Duodenal mucosa (tissue), 2 donors: ENCODE data around the gene DNAJC30.

Experiments
- H3K27ac ChIP-seq: one replicate; pipeline ENCODE4 v1.7.0; 2013; ENCODE audit warnings: low read depth, low read length
- H3K27me3 ChIP-seq, 2 donors: one replicate each; pipeline ENCODE4 v1.7.0; 2013; ENCODE audit warnings: low read length in 2 of 2, control low read depth in 1 of 2; ENCODE audit not compliant: insufficient read depth in 2 of 2, control insufficient read depth in 1 of 2
- H3K36me3 ChIP-seq, 2 donors: one replicate each; pipeline ENCODE4 v1.7.0; 2013; ENCODE audit warnings: low read length in 2 of 2, control low read depth in 1 of 2; ENCODE audit not compliant: insufficient read depth in 2 of 2, control insufficient read depth in 1 of 2
- H3K4me1 ChIP-seq, 2 donors: one replicate each; pipeline ENCODE4 v1.7.0; 2013; ENCODE audit warnings: low read length in 2 of 2, control low read depth in 1 of 2; ENCODE audit not compliant: insufficient read depth in 2 of 2, control insufficient read depth in 1 of 2
- H3K4me3 ChIP-seq, 2 donors: one replicate each; pipeline ENCODE4 v1.7.0; 2013; ENCODE audit warnings: low read length in 2 of 2, low read depth in 1 of 2
- H3K9ac ChIP-seq, 2 donors: one replicate each; pipeline ENCODE4 v1.7.0; 2013; ENCODE audit warnings: low read length in 2 of 2, low read depth in 1 of 2
- H3K9me3 ChIP-seq, 2 donors: one replicate each; pipeline ENCODE4 v1.7.0; 2013; ENCODE audit warnings: low read length in 2 of 2, control low read depth in 1 of 2; ENCODE audit not compliant: control insufficient read depth in 1 of 2

Gene DNAJC30

DNA sequence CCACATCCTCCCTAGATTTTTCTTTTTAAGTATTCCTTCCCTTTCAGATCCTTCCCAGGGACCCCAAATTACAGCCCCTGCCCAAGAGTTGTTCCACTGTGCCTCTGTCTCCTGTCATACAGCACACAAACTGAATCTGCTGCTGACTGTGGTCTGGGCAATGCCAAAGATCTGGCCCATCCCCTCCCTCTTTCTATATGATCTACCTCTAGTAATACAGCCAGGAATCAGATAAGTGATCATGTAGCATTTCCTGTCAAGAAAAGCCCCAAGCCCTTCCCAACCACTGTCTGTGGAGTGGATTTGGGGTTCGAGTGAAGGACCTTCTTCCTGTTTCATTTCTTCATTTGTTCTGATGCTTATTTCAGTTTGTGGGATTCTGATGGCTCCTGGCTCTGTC, 29.5 kb upstream of the DNAJC30 start:
- H3K4me3 ChIP-seq = no peak overlapping the region
- H3K4me1 ChIP-seq = peaks cover 14 to 20% of the 10 kb centered on the region in 2 donors
- H3K9ac ChIP-seq = no peak overlapping the region
- H3K36me3 ChIP-seq = no peaks in the 10 kb centered on the region
- H3K27ac ChIP-seq = no peak overlapping the region
- no peaks in the 10 kb centered on the region for H3K9me3 ChIP-seq
- H3K27me3 ChIP-seq = no peaks in the 10 kb centered on the region

DNA sequence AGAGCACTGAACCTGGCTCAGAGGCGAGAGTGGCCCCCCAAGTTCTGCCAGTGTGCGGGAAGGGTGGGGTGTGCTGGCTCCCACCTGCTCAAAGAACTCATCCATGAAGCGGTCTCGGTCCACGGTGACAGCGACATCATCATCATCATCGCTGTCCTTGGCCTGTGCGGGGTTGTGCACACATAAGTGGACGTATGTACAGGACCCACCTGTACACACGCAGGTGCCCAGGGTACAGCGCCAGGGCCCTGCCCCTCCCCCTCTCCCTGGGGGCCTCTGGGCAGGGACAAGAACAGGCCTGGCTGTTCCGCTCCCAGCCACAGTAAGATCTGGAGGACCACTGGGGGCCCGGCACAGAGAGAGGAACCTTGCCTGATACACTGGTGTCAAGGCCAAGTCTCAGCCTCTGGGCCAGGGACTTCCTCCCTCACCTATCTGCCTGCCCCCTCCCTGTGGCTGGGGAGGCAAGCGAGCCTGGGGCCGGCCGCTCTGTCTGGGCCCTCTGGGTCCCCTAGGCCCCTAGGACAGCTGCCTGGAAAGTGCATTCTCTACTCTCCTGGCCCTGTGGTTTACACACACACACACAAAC, 25.8 kb upstream of the DNAJC30 start:
- Histone ChIP-seq H3K36me3 (no peaks in the 10 kb centered on the region), H3K4me3 (no peak overlapping the region), H3K27me3 (no peaks in the 10 kb centered on the region), H3K9ac (no peak overlapping the region), H3K4me1 (peaks cover 6 to 12% of the 10 kb centered on the region in 2 donors), H3K9me3 (no peaks in the 10 kb centered on the region), H3K27ac (no peak overlapping the region)

DNA sequence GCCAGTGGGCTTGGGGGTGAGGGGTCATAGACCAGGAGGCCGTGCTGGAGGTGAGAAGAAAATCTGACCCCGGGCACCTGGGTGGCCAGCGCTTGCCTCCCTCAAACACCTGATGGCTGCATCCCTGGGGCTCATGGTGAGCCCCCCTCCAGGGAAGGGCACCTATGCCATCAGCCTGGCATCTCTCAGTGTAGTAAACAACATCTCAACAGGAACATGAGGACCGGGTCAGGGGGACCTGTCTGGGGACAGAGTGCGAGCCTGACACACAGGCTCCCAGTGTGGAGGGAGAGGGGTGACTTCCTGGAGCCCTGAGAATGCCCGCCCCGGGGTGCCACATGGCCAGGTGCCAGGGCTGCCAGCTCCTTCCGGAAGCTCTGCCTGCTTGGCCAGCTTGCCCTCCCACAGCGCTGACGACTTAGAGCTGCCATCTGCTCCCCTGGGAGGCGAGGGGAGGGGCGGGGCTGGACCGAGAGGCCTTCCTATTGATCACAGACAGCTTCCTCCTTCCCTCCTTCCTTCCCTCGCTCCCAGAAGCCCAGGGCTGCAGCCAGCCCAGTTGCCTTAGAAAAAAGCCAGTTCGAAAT, 23.9 kb upstream of the DNAJC30 start:
- H3K4me1 ChIP-seq = peaks cover 17 to 22% of the 10 kb centered on the region in 2 donors
- H3K27ac ChIP-seq = no peak overlapping the region
- H3K36me3 ChIP-seq = no peaks in the 10 kb centered on the region
- peak overlapping the region in 1 of 2 donors; percentile 47 for H3K9ac ChIP-seq
- H3K9me3 ChIP-seq = no peaks in the 10 kb centered on the region
- no peaks in the 10 kb centered on the region for H3K27me3 ChIP-seq
- no peak overlapping the region for H3K4me3 ChIP-seq

DNA sequence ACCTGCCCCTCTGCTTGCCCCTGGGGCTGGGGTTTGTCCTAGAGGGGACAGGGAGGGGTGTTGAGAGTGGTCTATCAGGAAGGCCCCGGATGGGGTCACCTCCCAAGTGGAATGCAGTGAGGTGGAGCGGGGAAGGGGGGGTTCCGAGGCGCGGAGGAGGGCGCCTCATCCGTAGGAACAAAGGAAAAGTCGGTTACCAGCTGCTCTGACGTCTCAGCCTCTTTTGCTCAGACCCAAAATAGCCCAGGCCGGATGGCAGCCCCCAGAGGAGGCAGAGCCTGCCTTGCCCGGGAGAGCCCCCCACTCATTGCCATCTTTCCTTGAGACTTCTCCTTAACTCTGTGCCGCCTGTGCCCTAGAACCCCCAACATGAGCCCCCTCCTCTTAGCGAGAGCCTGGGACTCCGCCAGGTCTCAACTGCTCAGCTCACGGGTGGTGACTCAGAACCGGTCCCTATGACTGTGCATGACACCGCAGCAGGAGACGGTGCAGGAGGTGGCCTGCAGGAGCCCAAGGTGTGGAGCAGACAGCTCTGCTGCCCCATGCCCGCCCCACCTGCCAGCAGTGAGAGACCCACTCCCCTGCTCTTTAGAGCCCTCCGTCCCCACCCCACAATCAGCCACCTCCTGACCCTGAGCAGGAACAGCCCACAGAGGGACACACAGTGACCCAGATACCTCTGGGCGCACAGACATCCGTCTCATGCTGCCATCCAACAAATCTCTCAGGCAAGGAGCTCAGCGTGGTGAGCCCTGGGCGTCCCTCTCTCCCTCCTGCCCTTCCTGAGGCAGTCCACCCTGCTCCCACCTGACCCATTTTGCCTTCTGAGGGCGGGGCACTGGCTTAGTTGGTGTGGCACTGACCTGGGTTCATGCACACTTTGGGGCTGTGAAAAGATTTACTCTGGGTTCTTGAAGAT, 23.1 kb upstream of the DNAJC30 start:
- Histone ChIP-seq H3K9ac (no peak overlapping the region), H3K9me3 (no peaks in the 10 kb centered on the region), H3K4me1 (peaks cover 24 to 28% of the 10 kb centered on the region in 2 donors), H3K4me3 (no peak overlapping the region), H3K27ac (no peak overlapping the region), H3K36me3 (no peaks in the 10 kb centered on the region), H3K27me3 (no peaks in the 10 kb centered on the region)

DNA sequence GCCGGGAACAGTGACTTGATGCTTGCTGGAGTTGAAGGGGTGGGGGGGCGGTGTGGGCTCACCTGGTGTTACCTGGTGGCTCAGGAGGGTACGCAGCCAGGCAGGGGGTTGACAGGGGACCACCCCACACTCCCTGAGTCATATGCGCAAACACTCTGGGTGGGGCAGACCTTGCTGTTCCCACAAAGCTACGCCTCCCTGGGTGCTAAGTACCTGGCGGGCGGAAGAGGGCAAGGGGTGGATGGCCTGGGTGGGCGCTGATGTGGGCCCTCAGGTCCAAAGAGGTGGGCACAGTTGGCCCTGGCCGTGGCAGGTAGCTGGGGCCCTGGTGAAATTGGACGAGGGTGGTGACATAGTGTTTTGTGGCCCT, 22.3 kb upstream of the DNAJC30 start:
- Histone ChIP-seq H3K4me1 (peaks cover 24 to 28% of the 10 kb centered on the region in 2 donors), H3K27ac (no peak overlapping the region), H3K4me3 (no peak overlapping the region), H3K27me3 (no peaks in the 10 kb centered on the region), H3K9ac (no peak overlapping the region), H3K9me3 (no peaks in the 10 kb centered on the region), H3K36me3 (no peaks in the 10 kb centered on the region)

DNA sequence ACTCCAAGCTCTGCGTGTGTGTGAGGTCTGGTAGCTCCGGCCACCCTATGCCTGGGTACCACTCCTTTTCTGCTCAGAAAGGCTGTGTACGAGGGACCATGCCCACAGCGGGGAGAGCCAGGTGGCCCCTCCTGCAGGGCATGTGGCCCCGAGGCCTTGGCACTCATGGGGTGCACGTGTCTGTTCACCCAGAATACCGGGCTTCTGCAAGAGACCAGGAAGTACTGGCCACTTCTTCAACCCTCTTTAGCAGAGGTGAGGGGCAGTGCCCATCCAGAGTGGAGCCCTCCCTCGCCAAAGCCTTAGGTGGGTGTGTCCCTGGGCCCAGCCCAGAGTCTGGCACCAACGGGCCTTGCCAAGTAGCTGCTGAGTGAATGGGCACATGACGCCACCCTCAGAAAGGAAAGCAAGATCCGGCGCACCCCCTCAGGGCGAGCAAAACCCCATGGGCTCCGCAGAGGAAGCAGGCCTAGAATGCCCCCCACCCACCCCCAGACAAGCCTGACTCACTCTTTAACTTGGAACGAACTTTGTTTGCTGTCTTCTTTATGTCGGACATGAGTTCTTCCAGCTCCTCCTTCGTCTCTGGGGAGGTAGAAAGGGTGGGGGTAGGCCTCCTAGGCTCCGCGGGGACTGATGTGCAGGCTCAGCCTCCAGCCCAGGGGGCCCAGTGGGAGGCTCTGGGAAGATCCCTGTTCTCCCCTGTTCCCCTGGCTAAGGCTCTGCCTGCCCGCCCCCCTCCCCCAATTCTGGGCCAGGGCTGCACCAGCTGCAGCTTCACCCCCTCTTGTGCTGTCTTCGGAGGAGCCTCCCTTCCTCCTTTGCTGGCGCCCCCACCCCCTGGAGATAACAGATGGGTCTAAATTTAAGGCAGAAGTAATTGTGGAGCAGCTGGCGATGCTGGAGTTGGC, 21.6 kb upstream of the DNAJC30 start:
- Histone ChIP-seq H3K9me3 (no peaks in the 10 kb centered on the region), H3K9ac (peak overlapping the region in 1 of 2 donors; percentile 4), H3K27ac (no peak overlapping the region), H3K36me3 (no peaks in the 10 kb centered on the region), H3K4me3 (peak overlapping the region in 1 of 2 donors; percentile 15), H3K4me1 (peaks cover 24 to 28% of the 10 kb centered on the region in 2 donors), H3K27me3 (no peaks in the 10 kb centered on the region)

DNA sequence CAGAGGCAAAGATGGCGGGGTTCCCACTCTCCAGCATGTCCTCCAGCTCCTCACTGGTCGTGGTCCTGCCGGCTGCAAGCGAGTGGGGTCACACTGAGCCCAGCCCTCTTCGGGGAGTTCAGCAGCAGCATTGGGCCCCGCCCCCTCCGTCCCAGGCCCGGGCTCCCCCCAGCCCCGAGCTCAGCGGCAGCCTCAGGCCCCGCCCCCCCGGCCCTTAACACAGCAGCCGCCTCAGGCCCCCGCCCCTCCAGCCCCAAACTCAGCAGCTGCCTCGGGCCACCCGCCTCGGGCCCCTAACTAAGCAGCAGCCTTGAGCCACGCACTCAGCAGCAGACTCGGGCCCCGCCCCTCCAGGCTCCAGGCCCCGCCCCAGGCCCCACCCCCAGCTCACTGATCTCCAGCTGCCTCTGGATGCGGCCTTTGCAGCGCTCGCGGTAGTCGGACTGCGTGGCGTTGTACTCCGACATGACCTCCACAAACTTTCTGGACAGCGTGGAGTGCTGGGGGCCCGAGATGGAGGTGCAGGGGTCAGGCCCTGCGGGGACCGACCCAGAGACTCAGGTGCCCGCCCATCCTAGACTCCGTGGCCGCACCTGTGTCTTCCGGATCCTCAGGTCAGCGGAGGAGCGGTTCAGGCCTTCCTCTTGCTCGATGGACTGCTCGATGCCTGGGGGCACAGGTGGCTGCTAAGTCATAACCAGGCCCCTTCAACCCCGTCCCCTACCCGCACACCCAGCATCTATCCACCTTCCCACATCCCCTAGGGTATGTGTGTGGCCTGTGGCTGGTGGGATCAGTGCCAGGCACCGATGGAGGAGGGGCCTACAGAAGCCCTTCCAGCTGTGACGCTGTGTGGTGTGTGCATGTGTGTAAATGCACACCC, 20.7 kb upstream of the DNAJC30 start:
- H3K27me3 ChIP-seq = no peaks in the 10 kb centered on the region
- H3K27ac ChIP-seq = no peak overlapping the region
- H3K4me1 ChIP-seq = peaks cover 24 to 28% of the 10 kb centered on the region in 2 donors
- H3K4me3 ChIP-seq = peak overlapping the region in 1 of 2 donors; percentile 15
- peak overlapping the region in 1 of 2 donors; percentile 4 for H3K9ac ChIP-seq
- no peaks in the 10 kb centered on the region for H3K9me3 ChIP-seq
- peaks cover 0 to 7% of the 10 kb centered on the region in 2 donors for H3K36me3 ChIP-seq

DNA sequence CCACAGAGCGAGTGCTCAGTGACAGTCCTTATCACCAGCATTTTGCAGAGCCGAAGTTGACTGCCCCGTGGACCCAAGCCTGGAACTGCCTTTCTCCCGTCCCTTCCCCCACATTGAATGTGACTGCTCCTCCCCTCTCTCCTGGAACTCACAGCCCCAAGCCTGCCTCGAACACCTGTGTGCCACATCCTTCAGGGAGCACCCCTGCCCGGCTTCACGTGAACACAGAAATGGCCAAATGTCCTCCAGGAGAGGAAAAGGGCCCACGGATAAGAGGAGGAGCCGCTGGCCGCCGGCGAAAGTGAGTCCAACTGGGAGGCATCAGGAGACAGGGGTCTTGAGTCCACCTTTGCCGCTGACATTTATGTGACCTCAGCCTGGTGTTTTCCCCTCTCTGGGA, 20.0 kb upstream of the DNAJC30 start:
- Histone ChIP-seq H3K27ac (no peak overlapping the region), H3K36me3 (peaks cover 4 to 12% of the 10 kb centered on the region in 2 donors), H3K9me3 (no peaks in the 10 kb centered on the region), H3K9ac (no peak overlapping the region), H3K4me3 (no peak overlapping the region), H3K4me1 (peaks cover 24 to 28% of the 10 kb centered on the region in 2 donors), H3K27me3 (no peaks in the 10 kb centered on the region)

DNA sequence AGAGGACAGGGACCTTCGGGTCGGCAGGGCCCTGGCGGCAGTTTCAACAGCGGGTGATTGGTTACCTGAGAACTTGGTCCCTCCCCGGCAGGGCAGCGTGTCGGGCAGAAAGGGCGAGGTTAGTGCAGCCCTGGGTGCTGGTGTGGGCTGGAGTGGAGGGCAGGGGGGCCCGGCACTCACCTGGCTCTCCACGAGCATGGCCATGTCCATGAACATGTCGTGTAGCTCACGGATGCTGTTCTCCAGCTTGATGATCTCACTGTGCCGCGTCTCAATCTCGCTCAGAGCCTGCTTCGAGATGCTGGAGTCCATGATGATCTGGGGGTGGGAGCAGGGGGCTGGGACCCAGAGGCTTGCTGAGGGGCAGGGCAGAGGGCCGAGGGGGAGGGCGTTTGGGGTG, 19.4 kb upstream of the DNAJC30 start:
- H3K36me3 ChIP-seq = peaks cover 6 to 14% of the 10 kb centered on the region in 2 donors
- H3K27me3 ChIP-seq = no peaks in the 10 kb centered on the region
- H3K4me1 ChIP-seq = peaks cover 24 to 28% of the 10 kb centered on the region in 2 donors
- H3K9me3 ChIP-seq = no peaks in the 10 kb centered on the region
- H3K27ac ChIP-seq = peak overlapping the region; percentile 4
- H3K4me3 ChIP-seq = no peak overlapping the region
- H3K9ac ChIP-seq = no peak overlapping the region
